ENCODE results near the gene RACK1.

DNA sequence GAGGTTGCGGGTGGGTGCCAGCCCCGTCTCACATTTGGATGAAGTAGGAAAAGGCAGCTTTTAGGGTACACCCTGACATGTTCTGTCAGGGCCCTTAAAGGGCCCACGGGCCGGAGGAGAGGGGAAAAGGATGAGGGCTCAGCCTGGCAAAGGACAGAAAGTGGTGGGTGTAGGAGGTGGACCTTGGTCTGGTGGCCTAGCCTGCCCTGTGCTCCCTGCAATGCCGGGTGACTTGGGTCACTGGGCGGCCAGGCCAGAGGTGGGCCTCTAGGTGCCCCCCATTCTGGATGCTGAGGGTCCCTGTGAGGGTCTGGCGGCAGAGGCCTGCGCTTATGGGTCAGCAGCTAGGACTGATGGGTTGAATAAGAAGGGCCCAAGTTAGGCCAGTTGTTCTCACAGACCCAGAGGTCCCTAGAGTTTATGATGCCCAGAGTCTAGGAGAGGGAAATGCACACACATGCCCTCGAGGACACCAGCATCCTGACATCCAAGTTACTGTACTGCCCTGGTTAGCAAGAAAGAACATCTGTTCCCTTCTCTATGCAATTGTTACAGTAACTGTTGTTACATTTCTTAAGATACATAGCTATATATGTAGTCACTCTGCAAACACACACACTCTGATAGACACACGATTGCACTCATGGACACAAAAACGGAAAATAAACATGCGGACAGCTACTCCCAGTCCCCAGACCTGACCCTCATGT lies 51.2 kb downstream of the RACK1 start:
- TF ChIP-seq, protein P1, sequence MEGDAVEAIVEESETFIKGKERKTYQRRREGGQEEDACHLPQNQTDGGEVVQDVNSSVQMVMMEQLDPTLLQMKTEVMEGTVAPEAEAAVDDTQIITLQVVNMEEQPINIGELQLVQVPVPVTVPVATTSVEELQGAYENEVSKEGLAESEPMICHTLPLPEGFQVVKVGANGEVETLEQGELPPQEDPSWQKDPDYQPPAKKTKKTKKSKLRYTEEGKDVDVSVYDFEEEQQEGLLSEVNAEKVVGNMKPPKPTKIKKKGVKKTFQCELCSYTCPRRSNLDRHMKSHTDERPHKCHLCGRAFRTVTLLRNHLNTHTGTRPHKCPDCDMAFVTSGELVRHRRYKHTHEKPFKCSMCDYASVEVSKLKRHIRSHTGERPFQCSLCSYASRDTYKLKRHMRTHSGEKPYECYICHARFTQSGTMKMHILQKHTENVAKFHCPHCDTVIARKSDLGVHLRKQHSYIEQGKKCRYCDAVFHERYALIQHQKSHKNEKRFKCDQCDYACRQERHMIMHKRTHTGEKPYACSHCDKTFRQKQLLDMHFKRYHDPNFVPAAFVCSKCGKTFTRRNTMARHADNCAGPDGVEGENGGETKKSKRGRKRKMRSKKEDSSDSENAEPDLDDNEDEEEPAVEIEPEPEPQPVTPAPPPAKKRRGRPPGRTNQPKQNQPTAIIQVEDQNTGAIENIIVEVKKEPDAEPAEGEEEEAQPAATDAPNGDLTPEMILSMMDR (IDR thresholded peaks at IDR 0.05) = no peak
- TF ChIP-seq POLR2A (IDR thresholded peaks at IDR 0.05; ENCODE audit: low read depth) (no peak), EP300 (IDR thresholded peaks at IDR 0.05) (no peak)

Data from esophagus muscularis mucosa (tissue), 4 donors.